Forelimb muscle (tissue), 1 donor: Measurements from ENCODE around the gene SCGB3A2. TPM values are rescaled to one million over a fixed set of nuclear protein-coding genes. Genes with fewer than 3 reads are reported as not detected.

Experiments used
- DNase-seq: peaks from one replicate; pipeline ENCODE4 v3.0.0-alpha.2; 2013; ENCODE audit warnings: low read depth
- polyA plus RNA-seq: library from polyadenylated mRNA; unstranded; fragments of 120-200 nt; gene quantifications from one replicate; pipeline ENCODE4 v1.2.1, GENCODE V29; 2013; ENCODE audit not compliant: insufficient read length

The SCGB3A2 gene
- polyA plus RNA-seq, 1 donor, result not detected

DNA sequence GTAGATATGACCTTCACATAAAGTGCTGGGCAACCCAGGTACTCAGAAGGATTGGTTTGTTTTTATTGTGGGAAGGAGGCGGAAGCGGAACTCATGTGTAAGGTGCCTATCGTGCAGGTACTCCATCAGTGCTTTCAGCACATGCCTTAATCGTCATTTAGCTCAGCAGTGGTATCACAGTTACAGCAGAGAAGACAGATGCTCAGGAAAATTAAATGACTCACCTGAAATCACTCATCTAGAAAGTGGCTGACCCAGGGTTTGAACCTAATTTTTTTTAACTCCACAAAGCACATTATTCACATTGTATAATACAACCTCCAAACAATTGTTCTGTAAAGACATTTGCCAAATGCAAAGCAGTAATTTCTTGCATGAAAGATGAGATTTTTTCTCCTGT lies 25.6 kb downstream of the SCGB3A2 start:
- DNase-seq, result no peak

DNA sequence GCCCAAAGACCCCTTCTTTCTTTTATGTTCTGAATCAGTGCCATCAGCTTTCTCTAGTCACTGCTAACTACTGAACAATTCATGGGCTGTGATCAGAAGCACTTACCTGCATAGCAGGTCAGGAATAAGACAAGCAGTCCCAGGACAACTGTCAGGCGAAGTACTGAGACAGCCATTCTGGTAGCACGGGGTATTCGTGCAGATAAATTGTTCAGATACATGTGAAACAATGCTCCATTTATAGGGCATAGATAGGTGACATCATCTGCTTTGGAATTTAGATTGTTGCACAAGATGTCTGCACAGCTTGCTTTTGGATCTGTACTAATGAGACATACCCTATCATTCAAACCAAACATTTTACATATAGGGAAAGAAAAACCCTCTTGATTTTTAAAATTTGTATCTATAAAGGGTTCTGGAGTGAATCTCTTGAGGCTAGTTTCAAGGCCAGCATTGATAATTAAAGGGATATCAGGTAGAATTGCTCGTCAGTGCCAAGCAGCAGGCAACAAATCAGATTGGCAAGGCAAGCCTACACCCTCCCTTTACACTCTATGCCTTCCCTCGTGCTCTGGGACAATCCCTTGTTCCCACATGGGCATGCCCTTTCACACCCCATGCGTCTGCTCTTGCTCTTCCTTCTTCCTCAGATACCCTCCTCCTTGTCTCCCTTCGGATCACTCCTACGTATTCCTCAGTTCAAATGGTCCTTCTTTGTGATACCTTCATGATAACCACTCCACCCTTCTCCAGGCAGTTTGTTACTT lies 28.0 kb downstream of the SCGB3A2 start, which contains the start of gene C5orf46:
Gene C5orf46 (minus strand): TSS at position 213 of the 770 bp plus-strand sequence. CDS start 37 bp downstream, at position 176.
- no peak for DNase-seq

DNA sequence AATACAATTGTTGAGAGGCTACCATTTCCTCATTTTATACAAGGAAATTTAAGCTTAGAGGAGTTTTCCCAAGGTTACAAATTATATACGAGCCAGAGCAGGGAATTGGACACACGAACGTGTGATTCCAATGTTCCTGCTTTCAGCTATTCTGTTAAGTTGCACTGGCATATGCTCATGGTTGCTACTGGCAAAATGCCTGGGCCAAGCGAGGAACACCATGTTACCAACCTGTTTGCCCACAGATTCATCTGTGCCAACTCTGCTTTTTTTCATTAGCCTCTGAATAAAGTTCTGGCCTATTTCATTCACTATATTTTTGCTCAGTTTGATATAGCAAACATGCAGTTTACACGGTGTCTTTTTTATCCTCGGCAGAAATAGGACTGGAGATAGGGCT lies 32.9 kb downstream of the SCGB3A2 start:
- no peak for DNase-seq

DNA sequence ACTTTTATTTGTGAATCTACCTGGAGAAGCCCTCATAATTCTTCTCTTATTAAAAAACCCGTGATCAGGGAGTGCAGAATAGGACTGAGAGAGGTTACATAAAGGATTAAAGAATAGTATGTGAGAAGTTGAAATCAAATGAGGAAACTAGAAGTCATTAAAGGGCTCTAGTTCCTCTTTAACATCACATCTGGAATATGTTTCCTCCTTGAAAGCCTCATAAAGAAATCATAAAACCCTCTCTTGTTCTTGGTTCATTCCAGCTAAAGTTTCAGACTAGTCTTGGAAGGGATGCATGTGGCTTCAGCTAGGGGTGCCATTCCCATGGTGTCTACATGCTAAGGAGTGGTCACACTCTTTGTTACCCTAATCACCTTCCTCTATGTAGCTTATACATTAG lies 33.5 kb downstream of the SCGB3A2 start:
- DNase-seq, result no peak

DNA sequence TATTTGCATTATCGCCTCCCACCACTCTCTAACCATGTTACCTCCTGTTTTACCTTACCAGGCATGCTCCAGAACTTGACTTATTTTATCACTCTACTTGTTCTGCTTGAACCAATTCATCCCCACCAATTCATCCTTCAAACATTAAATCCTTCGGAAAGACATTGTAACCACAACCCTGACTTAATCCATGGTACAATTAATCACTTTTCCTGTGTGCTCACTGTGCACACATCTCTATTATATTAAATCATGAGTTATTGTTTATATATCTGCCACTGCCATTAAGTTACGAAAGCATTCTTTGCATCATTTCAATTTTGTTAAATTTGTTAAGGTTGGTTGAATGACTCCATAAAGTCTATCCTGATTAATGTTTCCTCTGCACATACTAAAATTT lies 35.3 kb downstream of the SCGB3A2 start:
- DNase-seq, result no peak

DNA sequence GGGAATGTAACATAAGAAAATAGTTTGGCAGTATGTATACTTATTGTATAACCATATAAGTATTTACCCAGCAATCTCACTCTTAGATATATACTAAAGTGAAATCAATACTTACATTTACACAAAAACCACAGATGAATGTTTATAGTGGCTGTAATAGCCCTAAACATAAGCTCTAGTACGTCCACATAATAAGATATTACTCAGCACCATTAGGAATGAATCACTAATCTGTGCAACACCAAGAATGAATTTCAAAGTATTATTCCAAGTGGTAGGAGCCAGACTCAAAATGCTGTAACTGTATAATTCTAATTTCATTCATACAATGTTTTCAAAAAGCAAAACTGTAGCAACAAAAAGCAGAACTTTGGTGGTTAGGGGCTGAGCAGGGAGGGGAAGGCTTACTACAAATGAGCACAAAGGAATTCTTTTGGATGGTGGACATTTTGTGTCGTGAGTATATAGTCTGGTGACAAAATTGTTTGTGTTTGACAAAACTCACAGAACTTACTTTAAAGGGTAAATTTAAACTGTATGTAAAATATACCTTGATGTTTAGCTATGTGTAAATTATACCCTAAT lies 39.7 kb downstream of the SCGB3A2 start:
- no peak for DNase-seq

DNA sequence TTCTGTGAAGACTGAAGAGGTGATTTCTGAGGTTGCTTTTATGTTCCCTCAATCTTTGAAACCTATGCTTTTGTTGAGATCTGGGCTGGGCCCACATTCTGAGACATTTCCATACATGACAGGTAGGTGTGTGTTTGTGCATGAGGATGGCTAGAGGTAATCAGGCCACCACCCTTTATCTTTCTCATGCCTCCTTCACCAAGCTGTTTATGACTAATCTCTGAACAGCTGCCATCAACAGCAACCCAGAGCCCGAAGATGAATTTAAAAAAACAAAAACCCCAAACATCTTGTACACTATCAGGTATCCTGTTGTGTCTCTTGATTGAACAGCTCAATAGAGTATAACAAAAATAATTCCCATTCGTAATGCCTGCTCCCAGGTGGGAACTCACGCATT lies 40.4 kb downstream of the SCGB3A2 start:
- no peak for DNase-seq

DNA sequence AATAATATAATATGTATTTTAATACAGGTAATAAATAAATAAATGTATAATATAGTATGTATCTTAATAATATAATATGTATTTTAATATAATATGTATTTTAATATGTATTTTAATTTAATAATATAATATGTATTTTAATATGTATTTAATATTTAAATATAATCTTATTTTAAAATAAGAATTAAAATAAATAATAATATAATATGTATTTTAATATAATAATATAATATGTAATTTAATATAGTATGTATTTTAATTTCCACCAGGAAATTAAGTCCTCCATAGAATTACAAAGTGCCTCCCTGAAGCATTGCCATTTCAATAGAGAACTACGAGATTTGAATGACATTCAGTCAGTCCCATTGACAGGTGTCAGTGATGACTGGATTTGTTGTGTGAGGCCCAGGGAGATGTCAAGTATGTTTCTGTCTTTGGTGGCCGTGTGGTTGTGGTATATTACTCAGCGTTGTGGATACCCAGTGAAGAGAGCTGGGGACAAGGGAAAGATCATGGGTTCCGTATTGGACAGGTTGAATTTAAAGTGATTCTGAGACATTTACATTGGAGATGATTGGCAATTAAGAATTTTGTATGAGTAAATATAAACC lies 42.0 kb downstream of the SCGB3A2 start:
- DNase-seq, result no peak

DNA sequence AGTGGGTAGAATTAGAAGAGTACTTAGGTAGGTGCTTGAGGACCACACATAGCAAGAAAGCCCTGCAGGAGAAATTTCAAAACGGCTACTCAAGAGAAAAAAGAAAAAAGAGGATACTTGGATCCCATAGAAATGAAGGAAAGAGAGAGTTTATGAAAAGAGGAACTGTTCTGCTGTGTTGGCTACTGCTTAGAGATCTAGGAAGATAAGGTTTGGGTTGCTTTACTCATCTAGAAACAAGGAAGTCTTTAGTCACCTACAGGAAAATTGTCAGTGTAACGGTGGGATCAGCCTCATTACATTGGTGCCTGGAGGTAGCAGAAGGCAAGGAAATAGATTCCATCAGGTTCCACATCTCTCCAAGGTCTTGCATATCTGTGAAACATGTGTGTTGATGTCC lies 42.6 kb downstream of the SCGB3A2 start:
- no peak for DNase-seq

DNA sequence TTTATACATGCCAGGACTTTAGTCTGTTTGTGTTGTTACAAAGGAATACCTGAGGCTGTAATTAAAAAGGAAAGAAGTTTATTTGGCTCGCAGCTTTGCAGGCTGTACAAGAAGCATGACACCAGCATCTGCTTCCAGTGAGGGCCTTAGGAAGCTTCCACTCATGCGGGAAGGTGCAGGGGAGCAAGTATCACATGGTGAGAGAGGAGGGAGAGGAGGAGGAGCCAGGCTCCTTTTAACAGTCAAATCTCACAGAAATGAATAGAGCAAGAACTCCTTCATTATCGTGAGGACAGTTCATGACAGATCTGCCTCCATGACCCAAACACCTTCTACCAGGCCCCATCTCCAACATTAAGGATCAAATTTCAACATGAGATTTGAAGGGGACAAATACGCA lies 46.5 kb downstream of the SCGB3A2 start:
- no peak for DNase-seq

DNA sequence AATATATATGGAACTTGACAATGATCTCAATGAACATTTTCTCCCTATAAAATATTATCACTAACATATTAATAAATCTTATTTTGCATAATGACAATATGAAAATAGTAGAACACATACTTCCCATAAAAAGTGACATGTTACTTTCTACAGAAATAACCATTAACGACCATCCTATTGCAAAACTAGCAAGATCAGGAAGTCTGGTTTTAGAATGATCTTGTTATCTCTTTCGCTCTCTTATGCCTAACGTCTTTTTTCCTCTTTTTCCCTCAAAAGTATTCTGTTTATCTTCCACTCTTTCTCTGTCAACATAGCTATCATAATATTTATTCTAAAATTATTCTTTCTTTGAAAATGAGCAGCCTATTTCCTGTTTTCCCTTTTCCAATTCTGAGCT lies 49.4 kb downstream of the SCGB3A2 start:
- DNase-seq, result no peak

DNA sequence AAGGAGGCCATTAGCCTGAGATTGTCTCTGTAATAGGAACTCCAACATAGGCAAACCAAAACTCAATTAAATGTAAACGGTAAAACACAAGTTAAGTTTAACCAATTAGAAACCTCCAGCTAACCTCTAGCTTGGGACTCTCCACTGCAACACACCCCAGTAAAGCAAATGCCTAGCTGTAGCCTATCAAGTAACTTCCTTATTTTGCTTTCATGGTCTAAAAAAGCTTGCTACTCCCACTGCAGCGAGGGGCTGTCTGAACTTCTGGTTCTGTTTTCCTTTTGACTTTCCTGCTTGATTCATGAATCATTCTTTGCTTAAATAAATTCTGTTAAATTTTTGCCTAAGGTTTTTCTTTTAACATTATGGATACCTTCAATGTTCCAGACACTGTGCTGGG lies 52.3 kb downstream of the SCGB3A2 start:
- no peak for DNase-seq

Other genes starting within 250 kb of the SCGB3A2 start
- gene JAKMIP2, start 96.0 kb upstream of the SCGB3A2 start, polyA plus RNA-seq, result 1.4 TPM
- gene SPINK1, start 47.0 kb upstream of the SCGB3A2 start, polyA plus RNA-seq, result not detected
- gene C5orf46, start 27.8 kb downstream of the SCGB3A2 start, polyA plus RNA-seq, result not detected
- gene SPINK5, start 185.3 kb downstream of the SCGB3A2 start, polyA plus RNA-seq, result not detected